GM13977 (cell line): ENCODE measurements around the gene SLIT1.
A peak's percentile ranks its signal among the peaks of the same experiment; 100 is the strongest.

ENCODE experiments used
- DNase-seq: peaks from one replicate; pipeline ENCODE4 v3.0.0; 2012; ENCODE audit warnings: low spot score
- in situ Hi-C: fragments of 300-500 bp; cut with MboI; formaldehyde crosslinking; loops from one replicate; pipeline ENCODE4 v1.12.0; 2022; ENCODE audit warnings: low sequenced_read_pairs, low pct_unique_long_range_greater_than_20kb, mixed read lengths, inconsistent platforms; ENCODE audit not compliant: unreplicated experiment
- TF ChIP-seq, protein P1 (sequence below): IDR thresholded peaks from 2 replicates; pipeline ENCODE4 v1.5.1; 2012; ENCODE audit warnings: mild to moderate bottlenecking, control low read depth; ENCODE audit not compliant: insufficient read depth; ENCODE audit errors: extremely low read depth, missing control alignments

SLIT1 gene

DNA sequence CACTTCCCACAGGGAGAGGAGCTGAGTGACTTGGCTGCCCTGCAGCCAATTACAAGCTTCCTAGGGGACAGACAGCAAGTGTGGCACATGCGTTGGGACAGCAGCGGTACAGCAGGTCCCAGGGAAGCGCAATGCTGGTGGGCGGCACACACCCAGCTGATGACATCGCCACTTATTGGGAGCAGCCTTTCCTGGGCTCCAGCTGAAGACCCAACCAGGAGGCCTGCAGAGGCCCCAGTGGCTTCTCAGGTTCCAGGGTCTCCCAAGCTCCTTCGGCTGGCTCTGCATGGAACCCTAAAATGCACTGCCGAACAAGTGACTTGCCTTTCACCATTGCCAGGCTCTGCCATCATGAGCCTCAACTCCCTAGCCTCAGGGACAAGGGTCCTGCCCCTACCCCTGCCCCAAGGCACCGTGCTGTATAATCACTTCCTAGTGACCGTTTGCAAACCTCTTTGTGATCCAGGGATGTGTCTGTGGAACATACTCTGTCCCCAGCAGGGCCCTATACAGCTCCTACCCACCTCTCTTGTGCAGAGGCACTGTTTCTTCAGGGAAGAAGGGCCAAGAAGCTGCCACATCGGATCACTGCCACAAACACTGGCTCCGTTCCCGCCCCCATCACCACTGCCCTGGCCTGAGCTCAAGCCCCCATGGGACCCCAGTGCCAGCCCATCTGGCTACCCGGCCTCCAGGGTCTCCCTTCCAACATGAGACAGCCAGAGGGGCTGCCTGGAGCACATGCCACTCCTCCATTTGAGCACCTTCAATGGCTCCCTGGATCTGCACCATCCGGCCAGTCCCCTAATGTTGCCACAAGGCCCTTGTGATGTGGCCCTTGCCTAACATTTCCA lies 19.3 kb upstream of the SLIT1 start:
- TF ChIP-seq, protein P1, sequence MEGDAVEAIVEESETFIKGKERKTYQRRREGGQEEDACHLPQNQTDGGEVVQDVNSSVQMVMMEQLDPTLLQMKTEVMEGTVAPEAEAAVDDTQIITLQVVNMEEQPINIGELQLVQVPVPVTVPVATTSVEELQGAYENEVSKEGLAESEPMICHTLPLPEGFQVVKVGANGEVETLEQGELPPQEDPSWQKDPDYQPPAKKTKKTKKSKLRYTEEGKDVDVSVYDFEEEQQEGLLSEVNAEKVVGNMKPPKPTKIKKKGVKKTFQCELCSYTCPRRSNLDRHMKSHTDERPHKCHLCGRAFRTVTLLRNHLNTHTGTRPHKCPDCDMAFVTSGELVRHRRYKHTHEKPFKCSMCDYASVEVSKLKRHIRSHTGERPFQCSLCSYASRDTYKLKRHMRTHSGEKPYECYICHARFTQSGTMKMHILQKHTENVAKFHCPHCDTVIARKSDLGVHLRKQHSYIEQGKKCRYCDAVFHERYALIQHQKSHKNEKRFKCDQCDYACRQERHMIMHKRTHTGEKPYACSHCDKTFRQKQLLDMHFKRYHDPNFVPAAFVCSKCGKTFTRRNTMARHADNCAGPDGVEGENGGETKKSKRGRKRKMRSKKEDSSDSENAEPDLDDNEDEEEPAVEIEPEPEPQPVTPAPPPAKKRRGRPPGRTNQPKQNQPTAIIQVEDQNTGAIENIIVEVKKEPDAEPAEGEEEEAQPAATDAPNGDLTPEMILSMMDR: no peak
- DNase-seq: no peak
- in situ Hi-C loops: no loop called here

DNA sequence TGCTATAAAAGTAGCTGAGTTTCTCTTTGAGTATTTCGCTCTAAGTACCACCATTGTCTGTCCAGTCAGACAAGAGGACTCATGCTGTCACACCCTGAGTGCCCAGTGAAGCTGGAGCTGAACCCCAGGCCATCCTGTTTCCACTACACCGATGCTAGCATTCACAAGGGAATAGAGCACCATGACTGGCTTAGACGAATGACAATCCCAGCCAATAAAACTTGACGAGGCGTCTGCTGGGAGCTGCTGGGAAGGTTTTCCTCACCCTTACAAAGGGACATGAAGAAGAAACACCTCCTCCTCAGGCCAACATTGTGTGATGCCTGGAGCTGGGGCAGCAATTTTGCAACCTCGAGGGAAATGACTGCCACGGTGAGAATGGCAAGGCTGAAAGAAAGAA lies 17.5 kb upstream of the SLIT1 start:
- TF ChIP-seq, protein P1: no peak
- in situ Hi-C loops: no loop called here
- DNase-seq: no peak

- in situ Hi-C loops: no loop called here
- TF ChIP-seq, protein P1: no peak
- DNase-seq: no peak
Observed at GRCh38 chr10:97200616-97201015, 14.9 kb upstream of the SLIT1 start.

DNA sequence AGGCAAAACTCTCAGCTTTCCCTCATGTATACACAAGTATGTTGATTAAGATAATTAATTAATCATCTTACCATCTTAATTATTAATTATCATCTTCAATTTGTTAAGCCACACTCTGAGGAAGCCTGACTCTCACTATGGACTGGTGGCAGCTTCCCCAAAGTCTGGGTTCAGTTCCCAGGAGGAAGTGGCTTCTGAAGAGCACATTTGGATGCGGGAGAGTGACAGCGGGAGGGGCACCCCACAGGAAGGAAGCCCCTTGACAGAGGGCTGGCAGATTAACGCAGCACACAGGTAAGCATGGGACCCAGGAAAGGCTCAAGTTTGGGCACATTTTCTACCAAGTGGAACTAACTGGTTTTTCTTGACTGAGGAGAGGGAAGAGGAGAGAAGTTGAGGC lies 13.4 kb upstream of the SLIT1 start:
- in situ Hi-C loops: no loop called here
- no peak for DNase-seq
- TF ChIP-seq, protein P1: no peak

DNA sequence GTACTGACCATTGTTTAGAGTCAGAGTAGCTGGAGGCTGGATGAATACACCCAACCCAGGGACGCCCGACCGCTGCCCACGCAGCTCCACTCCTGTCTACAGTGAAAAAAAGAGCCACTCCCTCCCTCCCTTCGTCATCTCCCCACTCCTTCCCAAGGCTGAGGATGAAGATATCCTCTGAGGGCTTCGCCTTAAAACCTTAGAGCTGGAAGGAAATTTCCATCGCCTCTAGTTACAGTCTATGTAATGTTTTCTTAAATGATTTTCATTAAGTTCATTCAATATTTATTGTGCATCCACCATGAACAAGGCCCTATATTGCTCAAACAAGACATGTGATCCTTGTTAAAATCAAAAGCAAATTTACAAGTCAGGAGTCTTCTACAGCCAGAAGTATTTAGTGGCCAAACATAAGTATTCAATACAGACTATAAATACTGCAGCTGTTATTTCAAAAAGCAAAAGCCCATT lies 11.3 kb upstream of the SLIT1 start:
- in situ Hi-C loops: no loop called here
- DNase-seq: no peak
- TF ChIP-seq, protein P1: no peak

DNA sequence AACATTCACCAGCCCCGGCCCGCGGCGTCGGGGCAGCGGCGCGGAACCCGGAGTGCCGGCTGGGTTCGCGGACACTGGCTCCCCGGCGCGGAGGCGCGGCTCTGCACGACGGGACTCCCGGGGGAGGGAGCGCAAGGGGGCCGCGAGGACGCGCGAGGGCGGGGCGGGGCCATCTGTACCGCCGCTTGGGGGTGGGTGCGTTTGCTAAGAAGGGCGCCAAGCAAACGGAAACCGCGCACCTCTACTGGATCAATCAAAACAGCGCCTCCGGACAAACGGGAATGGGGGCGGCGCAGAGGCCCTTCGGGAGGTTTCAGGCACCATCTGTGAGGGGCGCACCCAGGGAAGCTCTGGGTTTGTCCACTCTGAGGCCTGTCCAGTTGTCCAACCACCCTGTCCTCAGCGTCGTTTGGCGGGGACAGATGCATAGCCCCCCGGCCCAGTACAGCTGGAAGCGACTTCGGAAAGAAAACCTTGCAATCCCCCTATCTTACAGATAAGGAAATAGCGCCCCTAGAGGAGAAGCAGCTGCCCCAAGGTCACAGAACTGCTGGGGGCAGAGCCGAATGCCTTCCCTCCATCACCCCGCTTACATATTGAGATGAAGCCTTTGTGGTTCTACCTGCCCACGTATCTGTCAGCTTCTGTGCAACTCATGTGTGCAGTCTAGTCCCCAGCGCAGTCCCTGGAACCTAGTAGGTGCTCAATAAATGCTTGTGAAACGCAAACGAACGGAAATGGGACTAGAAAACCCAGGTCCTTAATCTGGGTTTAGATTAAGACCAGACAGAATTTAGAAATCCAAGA lies 10.7 kb upstream of the SLIT1 start:
- in situ Hi-C loops: no loop called here
- TF ChIP-seq, protein P1: peak; percentile 75
- peak; percentile 87 for DNase-seq
